GM23338 (cell line): ENCODE results near the gene ARPC4. TPM values are rescaled to one million over a fixed set of nuclear protein-coding genes. Genes with fewer than 3 reads are reported as not detected.

ENCODE experiments used
- ATAC-seq: fragments of 200-7000 bp; cut with Tn5 transposase; 3 replicates; pipeline ENCODE4 v1.9.1; 2020
- DNase-seq: peaks from one replicate; pipeline ENCODE4 v3.0.0-alpha.2; 2015; ENCODE audit warnings: low spot score
- H2AFZ ChIP-seq: fragments of 200-600 bp; sonication (generic); 2 replicates; pipeline ENCODE4 v1.8.0; 2016; ENCODE audit warnings: antibody characterized with exemption, mild to moderate bottlenecking, moderate library complexity
- H3F3A ChIP-seq: fragments of 200-600 bp; sonication (generic); replicated peaks from 2 replicates; pipeline ENCODE4 v1.8.0; 2017; ENCODE audit warnings: antibody characterized with exemption, mixed run types, low read depth
- H3K27ac ChIP-seq: fragments of 200-600 bp; sonication (generic); 2 replicates; pipeline ENCODE4 v1.6.1; 2016; ENCODE audit warnings: low read depth
- H3K27me3 ChIP-seq: fragments of 200-600 bp; sonication (generic); 2 replicates; pipeline ENCODE4 v1.8.0; 2016; ENCODE audit warnings: mild to moderate bottlenecking, mixed run types, moderate library complexity; ENCODE audit not compliant: insufficient read depth
- H3K36me3 ChIP-seq: fragments of 200-600 bp; sonication (generic); 2 replicates; pipeline ENCODE4 v1.8.0; 2016; ENCODE audit warnings: mild to moderate bottlenecking; ENCODE audit not compliant: insufficient read depth
- H3K4me1 ChIP-seq: fragments of 200-600 bp; sonication (generic); 2 replicates; pipeline ENCODE4 v1.8.0; 2016; ENCODE audit warnings: mild to moderate bottlenecking, moderate library complexity; ENCODE audit not compliant: insufficient read depth
- H3K4me2 ChIP-seq: fragments of 200-600 bp; sonication (generic); 2 replicates; pipeline ENCODE4 v1.7.1; 2017; ENCODE audit warnings: mixed run types
- H3K4me3 ChIP-seq: fragments of 200-600 bp; sonication (generic); 2 replicates; pipeline ENCODE4 v1.6.1; 2016; ENCODE audit warnings: mixed run types
- H3K79me2 ChIP-seq: fragments of 200-600 bp; sonication (generic); replicated peaks from 2 replicates; pipeline ENCODE4 v1.8.0; 2017; ENCODE audit warnings: mild to moderate bottlenecking; ENCODE audit not compliant: insufficient read depth
- H3K9me2 ChIP-seq: fragments of 200-600 bp; sonication (generic); 2 replicates; pipeline ENCODE4 v1.8.0; 2017; ENCODE audit not compliant: insufficient read depth
- H4K20me1 ChIP-seq: fragments of 200-600 bp; sonication (generic); replicated peaks from 2 replicates; pipeline ENCODE4 v1.8.0; 2017; ENCODE audit warnings: mild to moderate bottlenecking; ENCODE audit not compliant: insufficient read depth
- H3K27ac Mint-ChIP-seq: 2 replicates; pipeline ENCODE4 v1.8.0; 2020; ENCODE audit warnings: inconsistent platforms, mild to moderate bottlenecking, moderate library complexity, mixed read lengths
- H3K27me3 Mint-ChIP-seq: 3 replicates; pipeline ENCODE4 v1.8.0; 2022; ENCODE audit warnings: low read depth, mild to moderate bottlenecking, moderate library complexity, mixed read lengths, inconsistent platforms; ENCODE audit not compliant: insufficient read depth, poor library complexity
- H3K36me3 Mint-ChIP-seq: 3 replicates; pipeline ENCODE4 v1.8.0; 2021; ENCODE audit warnings: low read depth, mild to moderate bottlenecking, inconsistent platforms, moderate library complexity, mixed read lengths
- H3K4me1 Mint-ChIP-seq: 3 replicates; pipeline ENCODE4 v1.8.0; 2020; ENCODE audit warnings: mild to moderate bottlenecking, inconsistent platforms, mixed read lengths
- H3K4me3 Mint-ChIP-seq: 3 replicates; pipeline ENCODE4 v1.8.0; 2021; ENCODE audit warnings: moderate library complexity, mild to moderate bottlenecking, inconsistent platforms, mixed read lengths
- H3K9me3 Mint-ChIP-seq: 3 replicates; pipeline ENCODE4 v1.8.0; 2020; ENCODE audit warnings: moderate library complexity, mild to moderate bottlenecking, inconsistent platforms, mixed read lengths
- EZH2phosphoT487 ChIP-seq: fragments of 200-600 bp; sonication (generic); IDR thresholded peaks from one replicate; pipeline ENCODE4 v1.8.1; 2018; ENCODE audit warnings: antibody characterized with exemption; ENCODE audit not compliant: unreplicated experiment
- JUNB ChIP-seq: IDR thresholded peaks from one replicate; pipeline ENCODE4 v1.6.1; 2016; ENCODE audit warnings: antibody characterized with exemption; ENCODE audit not compliant: unreplicated experiment
- NANOG ChIP-seq: IDR thresholded peaks from 2 replicates; pipeline ENCODE4 v1.6.1; 2016; ENCODE audit warnings: antibody characterized with exemption, borderline replicate concordance
- ZNF114 ChIP-seq: fragments of 250-450 bp; sonication (Bioruptor Pico); IDR thresholded peaks from 2 replicates; pipeline ENCODE4 v1.5.0; 2020; ENCODE audit warnings: mild to moderate bottlenecking, moderate library complexity
- ZNF331 ChIP-seq: fragments of 250-450 bp; sonication (Bioruptor Pico); IDR thresholded peaks from 2 replicates; pipeline ENCODE4 v1.5.0; 2020; ENCODE audit warnings: low read depth, mild to moderate bottlenecking, moderate library complexity
- polyA plus RNA-seq: library from polyadenylated mRNA; unstranded; fragments of >200 nt; fragmentation: Nextera tagmentation; extraction: Ambion mirVana; gene quantifications from 2 replicates; pipeline ENCODE4 v1.2.1, GENCODE V29; 2016
- total RNA-seq: library from RNA; depleted of rRNA; stranded (reverse); fragments of >200 nt; shearing (Covaris generic); gene quantifications from 2 replicates; pipeline ENCODE4 v1.2.3, GENCODE V29; 2014
- TF ChIP-seq, protein P1 (sequence below), 2 experiments: fragments of 200-600 bp in 1 of 2; sonication (generic) in 1 of 2; conservative IDR thresholded peaks; 2 replicates each; pipeline versions ENCODE4 v1.5.1 to v1.6.1; 2016 to 2017; ENCODE audit warnings: antibody characterized with exemption in 2 of 2, low read depth in 2 of 2, mild to moderate bottlenecking in 2 of 2, moderate library complexity in 1 of 2
- TF ChIP-seq, protein P2 (sequence below): IDR thresholded peaks from one replicate; pipeline ENCODE4 v1.6.1; 2018; ENCODE audit warnings: antibody characterized with exemption; ENCODE audit not compliant: unreplicated experiment

Gene ARPC4
- total and polyA plus RNA-seq, 2 experiments from 2014 or later: 71.9 to 176 TPM

DNA sequence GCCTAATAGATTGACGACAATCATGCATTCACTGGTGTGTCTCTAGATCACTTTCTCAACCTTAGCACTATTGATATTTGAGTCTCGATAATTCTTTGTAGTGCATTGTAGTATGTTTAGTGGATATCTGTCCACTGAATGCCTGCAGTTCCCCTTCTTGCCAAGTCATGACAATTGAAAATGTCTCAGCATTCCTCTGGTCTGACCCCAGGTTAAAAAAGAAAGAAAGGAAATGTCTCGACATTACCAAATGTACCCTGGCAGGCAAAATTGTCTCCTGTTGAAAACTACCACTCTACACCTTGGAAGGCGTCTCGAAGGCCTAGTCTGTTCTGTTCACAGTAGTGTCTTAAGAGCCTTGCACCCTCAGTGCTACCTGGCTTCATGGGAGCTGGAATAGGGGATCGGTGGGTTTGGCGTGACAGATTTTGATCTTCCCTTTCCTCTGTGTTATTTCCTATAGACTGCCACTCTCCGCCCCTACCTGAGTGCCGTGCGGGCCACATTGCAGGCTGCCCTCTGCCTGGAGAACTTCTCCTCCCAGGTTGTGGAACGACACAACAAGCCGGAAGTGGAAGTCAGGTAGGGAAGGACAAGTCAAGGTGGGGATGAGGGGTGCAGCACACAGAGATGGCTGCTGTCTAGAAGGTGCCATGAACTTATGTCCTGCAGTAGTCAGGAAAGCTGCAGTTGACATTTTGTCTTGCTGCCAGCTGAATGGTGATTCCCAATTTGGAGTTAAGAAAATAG lies 4.5 kb downstream of the ARPC4 start:
- Mint-ChIP-seq H3K4me1 (peaks cover 9% of the 10 kb centered on the region), H3K27me3 (peaks cover 10% of the 10 kb centered on the region), H3K9me3 (no peaks in the 10 kb centered on the region), H3K27ac (no peak overlapping the region), H3K4me3 (no peak overlapping the region), H3K36me3 (peaks cover 73% of the 10 kb centered on the region)
- Histone ChIP-seq H3K4me3 (no peak overlapping the region), H3K4me1 (peaks cover 6% of the 10 kb centered on the region), H3K79me2 (peaks cover 40% of the 10 kb centered on the region), H3K9me2 (0 out of 2 replicates have a peak, but pooled peaks cover 3% of the 10 kb centered on the region), H4K20me1 (peaks cover 12% of the 10 kb centered on the region), H3K27me3 (no peaks in the 10 kb centered on the region), H3K27ac (no peak overlapping the region), H3K36me3 (peaks cover 49% of the 10 kb centered on the region), H3K4me2 (no peak overlapping the region), H2AFZ (no peak overlapping the region), H3F3A (peaks cover 19% of the 10 kb centered on the region; the same call in 1 of the 2 replicates)
- TF ChIP-seq JUNB: no peak
- TF ChIP-seq NANOG: no peak
- TF ChIP-seq ZNF114 (CRISPR knock-in tag): no peak
- ATAC-seq (no peak), DNase-seq (no peak)

DNA sequence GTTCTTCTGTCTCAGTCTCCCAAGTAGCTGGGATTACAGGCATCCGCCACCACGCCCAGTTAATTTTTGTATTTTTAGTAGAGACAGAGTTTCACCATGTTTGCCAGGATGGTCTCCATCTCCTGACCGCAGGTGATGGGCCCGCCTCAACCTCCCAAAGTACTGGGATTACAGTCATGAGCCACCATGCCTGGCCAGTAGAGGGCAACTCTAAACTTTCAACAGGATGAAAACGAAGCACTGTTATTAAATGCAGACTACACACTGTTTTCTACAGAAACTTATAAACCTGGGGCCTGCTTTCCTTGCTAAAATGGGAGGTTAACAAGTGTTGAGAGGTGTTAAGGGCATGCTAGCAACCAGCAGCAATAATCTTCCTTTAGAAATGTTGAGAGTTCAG lies 7.6 kb downstream of the ARPC4 start:
- no peaks in the 10 kb centered on the region for H3K4me1 ChIP-seq
- H3K4me3 Mint-ChIP-seq: no peak overlapping the region
- H3K9me2 ChIP-seq: no peaks in the 10 kb centered on the region
- H4K20me1 ChIP-seq: peaks cover 20% of the 10 kb centered on the region
- no peak overlapping the region for H3K27ac Mint-ChIP-seq
- H2AFZ ChIP-seq: no peak overlapping the region
- H3K4me1 Mint-ChIP-seq: no peaks in the 10 kb centered on the region
- no peak overlapping the region for H3K4me2 ChIP-seq
- no peak overlapping the region for H3K4me3 ChIP-seq
- peak; percentile 55; the same call in 2 of the 3 replicates for ATAC-seq
- peaks cover 76% of the 10 kb centered on the region for H3K36me3 ChIP-seq
- H3K79me2 ChIP-seq: peaks cover 15% of the 10 kb centered on the region
- 0 out of 2 replicates have a peak, but pooled peaks cover 13% of the 10 kb centered on the region for H3F3A ChIP-seq
- peaks cover 88% of the 10 kb centered on the region for H3K36me3 Mint-ChIP-seq
- H3K27me3 Mint-ChIP-seq: peaks cover 6% of the 10 kb centered on the region
- DNase-seq: no peak
- no peak for TF ChIP-seq ZNF114 (CRISPR knock-in tag)
- TF ChIP-seq, protein P1, sequence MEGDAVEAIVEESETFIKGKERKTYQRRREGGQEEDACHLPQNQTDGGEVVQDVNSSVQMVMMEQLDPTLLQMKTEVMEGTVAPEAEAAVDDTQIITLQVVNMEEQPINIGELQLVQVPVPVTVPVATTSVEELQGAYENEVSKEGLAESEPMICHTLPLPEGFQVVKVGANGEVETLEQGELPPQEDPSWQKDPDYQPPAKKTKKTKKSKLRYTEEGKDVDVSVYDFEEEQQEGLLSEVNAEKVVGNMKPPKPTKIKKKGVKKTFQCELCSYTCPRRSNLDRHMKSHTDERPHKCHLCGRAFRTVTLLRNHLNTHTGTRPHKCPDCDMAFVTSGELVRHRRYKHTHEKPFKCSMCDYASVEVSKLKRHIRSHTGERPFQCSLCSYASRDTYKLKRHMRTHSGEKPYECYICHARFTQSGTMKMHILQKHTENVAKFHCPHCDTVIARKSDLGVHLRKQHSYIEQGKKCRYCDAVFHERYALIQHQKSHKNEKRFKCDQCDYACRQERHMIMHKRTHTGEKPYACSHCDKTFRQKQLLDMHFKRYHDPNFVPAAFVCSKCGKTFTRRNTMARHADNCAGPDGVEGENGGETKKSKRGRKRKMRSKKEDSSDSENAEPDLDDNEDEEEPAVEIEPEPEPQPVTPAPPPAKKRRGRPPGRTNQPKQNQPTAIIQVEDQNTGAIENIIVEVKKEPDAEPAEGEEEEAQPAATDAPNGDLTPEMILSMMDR (conservative IDR thresholded peaks at IDR 0.05; ENCODE audit: low read depth in 2 of 2): peak; percentile 46 to 48
- no peaks in the 10 kb centered on the region for H3K9me3 Mint-ChIP-seq
- no peak overlapping the region for H3K27ac ChIP-seq
- H3K27me3 ChIP-seq: no peaks in the 10 kb centered on the region

DNA sequence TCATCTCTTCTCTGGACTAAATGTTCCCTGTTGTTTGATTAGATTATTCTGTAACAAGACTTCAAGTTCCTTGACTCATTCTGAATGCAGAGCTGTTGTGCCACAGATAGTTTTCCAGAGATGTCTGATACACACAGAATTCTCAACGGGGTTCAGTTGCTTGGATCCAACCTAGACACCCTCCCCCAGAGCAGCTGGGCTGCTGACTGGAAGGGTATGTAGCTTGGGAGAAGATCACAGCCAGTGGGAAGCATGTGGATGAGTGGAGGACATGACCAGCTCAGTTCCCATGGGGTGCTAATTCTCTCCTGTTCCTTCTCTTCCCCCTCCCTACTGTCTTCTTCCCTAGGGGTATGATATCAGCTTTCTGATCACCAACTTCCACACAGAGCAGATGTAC lies 10.6 kb downstream of the ARPC4 start:
- H3K36me3 ChIP-seq: peaks cover 64% of the 10 kb centered on the region
- H4K20me1 ChIP-seq: peaks cover 29% of the 10 kb centered on the region
- peaks cover 82% of the 10 kb centered on the region for H3K36me3 Mint-ChIP-seq
- TF ChIP-seq ZNF331 (CRISPR knock-in tag): no peak
- TF ChIP-seq, protein P2, sequence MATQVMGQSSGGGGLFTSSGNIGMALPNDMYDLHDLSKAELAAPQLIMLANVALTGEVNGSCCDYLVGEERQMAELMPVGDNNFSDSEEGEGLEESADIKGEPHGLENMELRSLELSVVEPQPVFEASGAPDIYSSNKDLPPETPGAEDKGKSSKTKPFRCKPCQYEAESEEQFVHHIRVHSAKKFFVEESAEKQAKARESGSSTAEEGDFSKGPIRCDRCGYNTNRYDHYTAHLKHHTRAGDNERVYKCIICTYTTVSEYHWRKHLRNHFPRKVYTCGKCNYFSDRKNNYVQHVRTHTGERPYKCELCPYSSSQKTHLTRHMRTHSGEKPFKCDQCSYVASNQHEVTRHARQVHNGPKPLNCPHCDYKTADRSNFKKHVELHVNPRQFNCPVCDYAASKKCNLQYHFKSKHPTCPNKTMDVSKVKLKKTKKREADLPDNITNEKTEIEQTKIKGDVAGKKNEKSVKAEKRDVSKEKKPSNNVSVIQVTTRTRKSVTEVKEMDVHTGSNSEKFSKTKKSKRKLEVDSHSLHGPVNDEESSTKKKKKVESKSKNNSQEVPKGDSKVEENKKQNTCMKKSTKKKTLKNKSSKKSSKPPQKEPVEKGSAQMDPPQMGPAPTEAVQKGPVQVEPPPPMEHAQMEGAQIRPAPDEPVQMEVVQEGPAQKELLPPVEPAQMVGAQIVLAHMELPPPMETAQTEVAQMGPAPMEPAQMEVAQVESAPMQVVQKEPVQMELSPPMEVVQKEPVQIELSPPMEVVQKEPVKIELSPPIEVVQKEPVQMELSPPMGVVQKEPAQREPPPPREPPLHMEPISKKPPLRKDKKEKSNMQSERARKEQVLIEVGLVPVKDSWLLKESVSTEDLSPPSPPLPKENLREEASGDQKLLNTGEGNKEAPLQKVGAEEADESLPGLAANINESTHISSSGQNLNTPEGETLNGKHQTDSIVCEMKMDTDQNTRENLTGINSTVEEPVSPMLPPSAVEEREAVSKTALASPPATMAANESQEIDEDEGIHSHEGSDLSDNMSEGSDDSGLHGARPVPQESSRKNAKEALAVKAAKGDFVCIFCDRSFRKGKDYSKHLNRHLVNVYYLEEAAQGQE: no peak
- no peak for TF ChIP-seq JUNB
- no peak for TF ChIP-seq EZH2phosphoT487

More for the DNA sequence above, 10.6 kb downstream of the ARPC4 start:
- Mint-ChIP-seq H3K4me1 (peaks cover 2% of the 10 kb centered on the region; the same call in 1 of the 3 replicates), H3K27me3 (peaks cover 5% of the 10 kb centered on the region), H3K27ac (no peak overlapping the region), H3K4me3 (no peak overlapping the region), H3K9me3 (no peaks in the 10 kb centered on the region)
- Histone ChIP-seq H3K4me3 (no peak overlapping the region), H3K4me1 (no peaks in the 10 kb centered on the region), H3F3A (peaks cover 16% of the 10 kb centered on the region; the same call in 1 of the 2 replicates), H3K9me2 (no peaks in the 10 kb centered on the region), H3K27me3 (no peaks in the 10 kb centered on the region), H3K4me2 (no peak overlapping the region), H2AFZ (no peak overlapping the region), H3K79me2 (no peaks in the 10 kb centered on the region), H3K27ac (no peak overlapping the region)
- DNase-seq: no peak
- no peak for ATAC-seq
